ENCODE measurements around the gene VARS2. TPM values are rescaled to one million over a fixed set of nuclear protein-coding genes. Genes with fewer than 3 reads are reported as not detected.

Gene VARS2
- total RNA-seq, 6 donors from 2014 or later: 23.0 to 56.6 (median 29.5) TPM

DNA sequence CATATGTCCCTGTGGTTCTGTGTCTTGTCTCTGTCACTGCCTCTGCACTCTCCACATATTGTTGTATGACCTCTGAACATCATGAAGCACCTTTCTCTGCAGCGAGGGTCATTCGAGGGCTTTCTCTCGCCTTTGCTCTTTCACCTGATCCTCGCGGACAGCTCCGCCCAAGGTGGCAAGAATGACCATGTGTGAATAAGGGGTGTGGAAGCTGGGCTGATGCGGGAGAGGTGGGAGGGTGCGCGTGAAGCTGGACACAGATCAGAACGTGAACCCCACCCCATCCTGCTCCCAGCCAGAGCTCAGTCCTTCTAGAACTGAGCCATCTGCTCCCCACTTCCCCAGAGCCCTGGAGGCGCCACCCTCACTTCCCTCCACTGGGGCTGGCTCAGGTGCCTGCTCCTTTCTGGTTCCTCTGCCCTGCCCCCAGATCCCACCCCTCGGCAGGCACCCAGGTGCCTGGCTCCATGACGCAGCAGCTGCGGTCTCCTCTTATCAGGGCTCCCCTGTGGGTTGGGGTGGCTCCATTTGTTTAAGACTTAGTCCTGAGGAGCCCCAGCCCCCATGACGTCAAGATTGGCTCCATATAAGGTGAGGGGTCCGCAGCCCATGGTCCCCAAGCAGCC lies 26.4 kb downstream of the VARS2 start, which contains the start of gene MUCL3:
MUCL3 (plus strand) TSS at position 613 of the 626 bp plus-strand sequence. CDS start 27 bp downstream, outside the sequence.
- Histone ChIP-seq H3K27me3 (no peaks in the 10 kb centered on the region), H3K36me3 (no peaks in the 10 kb centered on the region), H3K9me3 (no peaks in the 10 kb centered on the region), H3K4me1 (peaks cover 9 to 25% (median 11%) of the 10 kb centered on the region in 4 donors), H3K4me3 (no peak within 1 kb of the TSS), H3K27ac (no peak within 1 kb of the TSS)
- DNase-seq: peak in 1 of 2 donors; percentile 60
- no peak for ATAC-seq (ENCODE audit: low FRiP score in 2 of 2)
- TF ChIP-seq POLR2AphosphoS5 (IDR thresholded peaks at IDR 0.05) (no peak), POLR2A (IDR thresholded peaks at IDR 0.05) (no peak), EP300 (IDR thresholded peaks at IDR 0.05) (no peak)
- TF ChIP-seq, protein P1, sequence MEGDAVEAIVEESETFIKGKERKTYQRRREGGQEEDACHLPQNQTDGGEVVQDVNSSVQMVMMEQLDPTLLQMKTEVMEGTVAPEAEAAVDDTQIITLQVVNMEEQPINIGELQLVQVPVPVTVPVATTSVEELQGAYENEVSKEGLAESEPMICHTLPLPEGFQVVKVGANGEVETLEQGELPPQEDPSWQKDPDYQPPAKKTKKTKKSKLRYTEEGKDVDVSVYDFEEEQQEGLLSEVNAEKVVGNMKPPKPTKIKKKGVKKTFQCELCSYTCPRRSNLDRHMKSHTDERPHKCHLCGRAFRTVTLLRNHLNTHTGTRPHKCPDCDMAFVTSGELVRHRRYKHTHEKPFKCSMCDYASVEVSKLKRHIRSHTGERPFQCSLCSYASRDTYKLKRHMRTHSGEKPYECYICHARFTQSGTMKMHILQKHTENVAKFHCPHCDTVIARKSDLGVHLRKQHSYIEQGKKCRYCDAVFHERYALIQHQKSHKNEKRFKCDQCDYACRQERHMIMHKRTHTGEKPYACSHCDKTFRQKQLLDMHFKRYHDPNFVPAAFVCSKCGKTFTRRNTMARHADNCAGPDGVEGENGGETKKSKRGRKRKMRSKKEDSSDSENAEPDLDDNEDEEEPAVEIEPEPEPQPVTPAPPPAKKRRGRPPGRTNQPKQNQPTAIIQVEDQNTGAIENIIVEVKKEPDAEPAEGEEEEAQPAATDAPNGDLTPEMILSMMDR (IDR thresholded peaks at IDR 0.05): no peak
- 76 to 80% methylated on average over 14 to 16 of the region's 16 CpGs for WGBS, 2 donors

DNA sequence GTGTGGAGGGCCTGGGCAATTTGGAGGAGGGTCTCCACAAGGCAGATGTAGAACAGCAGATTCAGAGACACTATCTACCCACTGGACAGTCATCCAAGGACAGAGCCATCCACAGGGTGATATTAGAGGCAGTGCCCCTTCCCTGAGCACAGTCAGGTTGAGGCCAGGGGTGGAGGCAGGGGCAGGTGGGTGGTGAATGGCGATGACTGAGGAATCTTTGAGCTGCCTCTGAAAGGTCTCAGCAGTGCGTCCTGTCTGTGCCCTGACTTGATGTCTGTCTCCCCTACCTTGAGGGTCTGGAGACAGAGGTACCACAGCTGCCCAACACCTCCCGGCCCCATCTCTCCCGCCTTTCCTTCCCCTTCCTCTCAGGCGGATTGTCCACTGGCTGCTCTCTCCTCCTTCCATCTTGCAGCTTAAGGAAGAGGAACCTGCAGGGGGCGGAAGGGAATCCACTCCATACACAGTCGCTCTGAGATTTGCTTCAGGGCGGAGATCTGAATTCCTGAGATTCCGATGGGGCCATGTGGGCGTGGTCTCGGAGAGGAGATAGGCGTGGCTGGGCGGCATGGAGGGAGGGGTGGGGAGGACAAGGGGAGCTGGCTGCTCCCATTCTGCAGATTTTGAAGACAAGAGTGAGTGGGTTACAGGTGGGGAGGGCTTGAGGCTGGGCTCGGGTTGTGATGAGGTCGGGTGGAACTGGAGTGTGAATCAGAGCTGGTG lies 28.5 kb downstream of the VARS2 start:
- DNase-seq (peak; percentile 67 to 88), ATAC-seq (ENCODE audit: low FRiP score in 2 of 2) (peak; percentile 79 to 86)
- H3K4me1 ChIP-seq: peaks cover 9 to 34% (median 11%) of the 10 kb centered on the region in 4 donors
- H3K27ac ChIP-seq: peak overlapping the region in 2 of 4 donors; percentile 20 to 59
- H3K27me3 ChIP-seq: no peaks in the 10 kb centered on the region
- 14 to 15% methylated on average over 13 to 15 of the region's 15 CpGs for WGBS, 2 donors
- H3K36me3 ChIP-seq: no peaks in the 10 kb centered on the region
- H3K9me3 ChIP-seq: no peaks in the 10 kb centered on the region
- TF ChIP-seq POLR2AphosphoS5 (IDR thresholded peaks at IDR 0.05) (no peak), POLR2A (IDR thresholded peaks at IDR 0.05) (peak in 1 of 4 donors; percentile 18), EP300 (IDR thresholded peaks at IDR 0.05) (no peak)
- TF ChIP-seq, protein P1 (IDR thresholded peaks at IDR 0.05): peak in 5 of 6 experiments; percentile 36 to 77 (median 60)
- no peak overlapping the region for H3K4me3 ChIP-seq

DNA sequence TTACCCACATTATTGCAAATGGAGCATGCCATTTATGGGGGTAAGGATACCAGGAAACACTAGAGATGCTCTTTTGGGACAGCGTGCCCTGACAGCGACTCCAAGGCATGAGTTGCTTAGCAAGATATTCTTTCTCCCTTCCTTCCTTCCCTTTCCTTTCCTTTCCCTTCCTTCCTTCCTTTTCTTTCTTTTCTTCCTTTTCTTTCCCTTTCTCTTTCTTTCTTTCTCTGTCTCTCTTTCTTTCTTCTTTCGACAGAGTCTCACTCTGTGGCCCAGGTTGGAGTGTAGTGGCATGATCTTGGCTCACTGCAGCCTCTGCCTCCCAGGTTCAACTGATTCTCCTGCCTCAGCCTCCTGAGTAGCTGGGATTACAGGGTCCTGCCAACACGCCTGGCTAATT lies 30.0 kb downstream of the VARS2 start:
- DNase-seq: no peak
- 84 to 92% methylated on average over 4 of the region's 4 CpGs for WGBS, 2 donors

DNA sequence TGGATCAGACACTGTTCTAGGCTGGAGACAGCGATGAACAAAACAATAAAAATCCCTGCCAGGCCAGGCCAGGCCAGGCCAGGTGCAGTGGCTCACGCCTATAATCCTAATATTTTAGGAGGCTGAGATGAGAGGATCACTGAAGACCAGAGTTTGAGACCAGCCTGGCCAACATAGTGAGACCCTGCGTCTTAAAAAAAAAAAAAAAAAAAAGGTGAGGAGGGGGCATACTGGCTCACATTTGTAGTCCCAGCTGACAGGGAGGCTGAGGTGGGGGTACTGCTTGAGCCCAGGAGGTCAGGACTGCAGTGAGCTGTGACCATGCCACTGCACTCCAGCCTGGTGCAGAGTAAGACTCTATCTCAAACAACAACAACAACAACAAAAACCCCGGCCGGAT lies 31.2 kb downstream of the VARS2 start:
- Histone ChIP-seq H3K4me1 (peaks cover 9 to 21% (median 11%) of the 10 kb centered on the region in 4 donors), H3K36me3 (no peaks in the 10 kb centered on the region), H3K9me3 (no peaks in the 10 kb centered on the region), H3K27ac (no peak overlapping the region), H3K4me3 (no peak overlapping the region), H3K27me3 (no peaks in the 10 kb centered on the region)
- WGBS, 2 donors: 92% methylated on average over 5 of the region's 5 CpGs
- TF ChIP-seq, protein P1 (IDR thresholded peaks at IDR 0.05): no peak
- TF ChIP-seq POLR2A (IDR thresholded peaks at IDR 0.05) (no peak), EP300 (IDR thresholded peaks at IDR 0.05) (no peak), POLR2AphosphoS5 (IDR thresholded peaks at IDR 0.05) (no peak)
- DNase-seq (no peak), ATAC-seq (ENCODE audit: low FRiP score in 2 of 2) (no peak)

More for the DNA sequence above, 30.0 kb downstream of the VARS2 start:
- Histone ChIP-seq H3K9me3 (no peaks in the 10 kb centered on the region), H3K27ac (no peak overlapping the region), H3K4me3 (no peak overlapping the region), H3K27me3 (no peaks in the 10 kb centered on the region), H3K4me1 (peaks cover 9 to 21% (median 11%) of the 10 kb centered on the region in 4 donors), H3K36me3 (no peaks in the 10 kb centered on the region)
- ATAC-seq (ENCODE audit: low FRiP score in 2 of 2): no peak
- TF ChIP-seq, protein P1 (IDR thresholded peaks at IDR 0.05): no peak
- TF ChIP-seq POLR2A (IDR thresholded peaks at IDR 0.05) (no peak), EP300 (IDR thresholded peaks at IDR 0.05) (no peak), POLR2AphosphoS5 (IDR thresholded peaks at IDR 0.05) (no peak)
